Adrenal gland (tissue), 5 donors: ENCODE results near the gene RPH3AL.

Source experiments
- CTCF ChIP-seq, 6 experiments: fragments of 450-650 bp in 4 of 6; fragments of 200-600 bp in 2 of 6; sonication (generic) in 1 of 6; IDR thresholded peaks; 1 replicate in 5 of 6; 2 replicates in 1 of 6; pipeline versions ENCODE4 v1.5.1 to v1.8.0; 2016 to 2021; ENCODE audit warnings: antibody characterized with exemption in 6 of 6, mild to moderate bottlenecking in 2 of 6, moderate library complexity in 1 of 6
- POLR2A ChIP-seq, 2 donors: fragments of 450-650 bp; IDR thresholded peaks; one replicate each; pipeline ENCODE4 v1.6.1; 2017; ENCODE audit warnings: antibody characterized with exemption in 2 of 2, mild to moderate bottlenecking in 2 of 2, moderate library complexity in 1 of 2
- donor health status: DM: no; HTN: no; CAD: no.

DNA sequence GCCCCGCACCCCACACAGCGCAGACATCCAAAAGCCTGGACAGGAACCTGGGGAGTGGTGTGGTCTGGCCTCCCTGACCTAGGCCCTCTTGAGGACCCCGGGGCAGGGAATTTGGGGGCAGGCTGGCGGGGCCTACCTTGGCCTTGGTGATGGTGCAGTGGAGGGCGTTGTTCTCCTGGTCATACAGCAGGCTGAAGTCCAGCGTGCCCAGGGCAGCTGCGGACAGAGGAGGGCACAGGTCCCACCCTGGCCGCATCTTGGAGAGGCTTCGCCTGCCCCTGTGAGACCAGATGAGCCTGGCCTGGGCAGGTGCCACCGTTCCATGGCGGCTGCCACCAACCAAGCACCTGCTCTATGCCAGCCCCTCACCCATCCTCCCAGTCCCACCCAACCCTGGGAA, 180.2 kb downstream of the RPH3AL start:
- no peak for TF ChIP-seq POLR2A (IDR thresholded peaks at IDR 0.05)
- TF ChIP-seq CTCF (IDR thresholded peaks at IDR 0.05): no peak
